H1 (cell line): ENCODE measurements around the gene SAPCD1. TPM values are rescaled to one million over a fixed set of nuclear protein-coding genes. Genes with fewer than 3 reads are reported as not detected.

Source experiments
- CHD7 ChIP-seq: fragments of 300-600 bp; sonication (generic); IDR thresholded peaks from 2 replicates; pipeline ENCODE4 v1.7.1; 2012; ENCODE audit warnings: low read length, moderate library complexity, mild to moderate bottlenecking, inconsistent platforms; ENCODE audit not compliant: insufficient replicate concordance
- FOSL1 ChIP-seq: IDR thresholded peaks from 2 replicates; pipeline ENCODE4 v1.6.1; 2011; ENCODE audit warnings: mild to moderate bottlenecking, low read depth, low read length, moderate library complexity; ENCODE audit not compliant: insufficient read depth
- PHF8 ChIP-seq: fragments of 200-600 bp; sonication (generic); conservative IDR thresholded peaks from 2 replicates; pipeline ENCODE4 v1.7.1; 2012; ENCODE audit warnings: low read depth, mild to moderate bottlenecking, inconsistent platforms, low read length, moderate library complexity
- POLR2AphosphoS5 ChIP-seq: IDR thresholded peaks from 2 replicates; pipeline ENCODE4 v1.6.1; 2011; ENCODE audit warnings: low read depth, low read length
- RNF2 ChIP-seq: fragments of 200-900, 300-1000 bp; sonication (generic); IDR thresholded peaks from 2 replicates; pipeline ENCODE4 v1.7.1; 2016; ENCODE audit warnings: borderline replicate concordance, low read depth, mild to moderate bottlenecking, antibody characterized with exemption, low read length; ENCODE audit not compliant: poor library complexity, severe bottlenecking; ENCODE audit errors: missing control alignments
- SAP30 ChIP-seq: fragments of 300-600 bp; sonication (generic); IDR thresholded peaks from 2 replicates; pipeline ENCODE4 v1.7.1; 2012; ENCODE audit warnings: low read length, moderate library complexity, mild to moderate bottlenecking, inconsistent platforms; ENCODE audit not compliant: insufficient read depth, insufficient replicate concordance
- TAF1 ChIP-seq: IDR thresholded peaks from 2 replicates; pipeline ENCODE4 v1.6.1; 2011; ENCODE audit warnings: mild to moderate bottlenecking, low read depth, low read length
- TEAD4 ChIP-seq: IDR thresholded peaks from 2 replicates; pipeline ENCODE4 v1.6.1; 2012; ENCODE audit warnings: low read depth, low read length, inconsistent platforms, mixed read lengths
- polyA plus RNA-seq, 7 experiments: library from polyadenylated mRNA; depleted of rRNA in 3 of 7; stranded (reverse) in 5 of 7; unstranded in 2 of 7; fragments of >200 nt in 5 of 7; fragments of 200-250 nt in 2 of 7; gene quantifications; 1 replicate in 5 of 7; 2 replicates in 1 of 7; 4 replicates in 1 of 7; pipeline versions ENCODE4 v1.2.1 to v1.2.3, GENCODE V29; 2011 to 2013; ENCODE audit warnings: missing spikeins in 2 of 7, mixed read lengths in 2 of 7
- total RNA-seq: library from RNA; stranded (reverse); fragmentation: NEBNext Ultra II Directional; extraction: Animal tissue kit (Norgen Biotek cat#: 25700); gene quantifications from 2 replicates; pipeline ENCODE4 v1.2.1, GENCODE V29; 2021

The SAPCD1 gene
- total and polyA plus RNA-seq, 2 of the 8 experiments (the other 6 are each of a cell fraction or from before 2014, with no cell fraction given): 3.1 to 5.9 TPM

- TF ChIP-seq PHF8 (no peak), FOSL1 (no peak), CHD7 (no peak), SAP30 (no peak), TAF1 (no peak), POLR2AphosphoS5 (no peak), TEAD4 (no peak), RNF2 (no peak)
- TF ChIP-seq, all 59 proteins: peak for 0
Measured at GRCh38 chr6:31758281-31758680, 4.2 kb upstream of the SAPCD1 start (continued).
